GM21381 (cell line): Measurements from ENCODE around the gene ANKEF1.

Experiments
- ATAC-seq: cut with Tn5 transposase; IDR thresholded peaks from one replicate; pipeline ENCODE4 v1.9.1; 2021; ENCODE audit warnings: mild to moderate bottlenecking, moderate library complexity; ENCODE audit not compliant: unreplicated experiment

The ANKEF1 gene

DNA sequence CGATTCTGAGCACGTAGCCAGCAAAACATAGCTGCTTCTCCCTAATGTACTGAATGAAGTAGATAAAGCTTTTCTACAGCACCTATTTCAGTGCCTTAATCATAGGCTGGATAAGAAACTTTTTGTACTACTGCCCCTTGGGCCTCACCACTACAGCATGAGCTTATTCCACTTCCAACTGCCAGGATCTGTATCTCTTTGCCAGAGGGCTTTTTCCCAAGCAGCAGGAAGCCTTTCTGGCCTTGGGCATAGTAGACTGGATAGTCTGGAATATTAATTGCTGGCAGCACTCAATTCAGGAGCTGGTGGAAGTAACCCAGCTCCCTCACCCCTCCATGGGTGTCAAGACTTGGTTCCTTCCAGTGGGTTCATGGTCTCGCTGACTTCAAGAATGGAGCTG is 43.6 kb downstream of the ANKEF1 start:
- no peak for ATAC-seq

DNA sequence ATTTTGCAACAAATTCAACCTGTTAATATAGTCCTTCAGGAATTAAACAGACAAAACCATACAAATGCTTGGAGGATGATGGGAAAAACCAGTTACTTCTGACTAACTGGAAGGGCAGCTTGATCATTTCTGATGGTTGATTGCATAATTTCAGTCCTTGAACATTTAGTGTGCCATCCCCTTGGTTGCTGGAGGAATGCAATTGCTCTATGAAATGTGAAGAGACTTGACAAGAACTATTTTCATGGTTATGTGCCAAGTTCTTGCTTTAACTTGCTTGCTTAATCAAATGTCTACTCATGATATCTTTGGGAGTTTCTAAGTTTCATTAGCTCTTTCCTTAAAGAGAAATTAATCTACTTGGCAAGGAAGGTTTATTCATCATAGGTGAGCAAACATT is 45.2 kb downstream of the ANKEF1 start:
- no peak for ATAC-seq

- no peak for ATAC-seq
These were observed 45.8 kb downstream of the ANKEF1 start for GRCh38 chr20:10080574-10080973.

- ATAC-seq = no peak
These were observed 55.2 kb downstream of the ANKEF1 start for GRCh38 chr20:10089871-10090587.

DNA sequence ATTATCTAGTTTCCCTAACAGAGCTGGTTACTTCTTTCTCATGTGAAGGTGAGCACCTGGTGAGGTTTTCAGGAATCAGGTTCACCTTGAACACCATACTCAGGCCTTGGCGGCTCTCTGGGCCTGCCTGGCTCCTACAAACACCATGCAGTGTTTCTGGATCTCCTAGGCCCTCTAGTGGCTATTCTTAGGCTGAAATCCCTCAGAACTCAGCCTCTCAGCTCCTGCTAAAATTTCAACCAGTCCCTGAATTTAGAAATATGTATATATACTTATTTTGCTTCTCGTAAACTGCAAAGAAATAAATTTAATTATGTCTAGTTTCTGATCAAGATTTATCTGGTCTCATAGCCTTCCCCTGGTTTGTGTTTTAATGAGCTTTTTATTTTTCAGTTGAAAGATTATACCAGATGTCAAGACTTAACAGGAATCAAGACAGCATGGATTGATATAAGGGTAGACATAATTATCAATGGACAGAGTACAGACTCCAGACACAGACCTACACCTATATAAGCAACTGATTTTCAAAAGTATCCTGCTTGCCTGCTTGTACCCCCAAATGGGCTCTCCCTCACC is 55.9 kb downstream of the ANKEF1 start:
- ATAC-seq = peak; percentile 86

GRCh38 chr20:10093087-10093591 is 58.4 kb downstream of the ANKEF1 start:
- ATAC-seq = no peak

- no peak for ATAC-seq
These were observed 59.9 kb downstream of the ANKEF1 start for GRCh38 chr20:10094566-10095173.

DNA sequence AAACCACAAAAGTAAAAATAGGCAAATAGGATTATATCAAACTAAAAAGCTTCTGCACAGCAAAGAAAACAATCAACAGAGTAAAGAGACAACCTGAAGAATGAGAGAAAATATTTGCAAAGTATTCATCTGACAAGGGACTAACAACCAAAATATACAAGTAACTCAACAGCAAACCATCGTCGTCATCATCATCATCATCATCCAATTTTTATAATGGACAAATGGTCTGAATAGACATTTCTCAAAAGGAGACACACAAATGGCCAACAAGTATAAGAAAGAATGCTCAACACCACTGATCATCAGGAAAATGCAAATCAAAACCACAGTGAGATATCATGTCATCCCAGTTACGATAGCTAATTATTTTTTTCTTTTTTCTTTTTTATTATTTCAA is 62.0 kb downstream of the ANKEF1 start:
- ATAC-seq = no peak

DNA sequence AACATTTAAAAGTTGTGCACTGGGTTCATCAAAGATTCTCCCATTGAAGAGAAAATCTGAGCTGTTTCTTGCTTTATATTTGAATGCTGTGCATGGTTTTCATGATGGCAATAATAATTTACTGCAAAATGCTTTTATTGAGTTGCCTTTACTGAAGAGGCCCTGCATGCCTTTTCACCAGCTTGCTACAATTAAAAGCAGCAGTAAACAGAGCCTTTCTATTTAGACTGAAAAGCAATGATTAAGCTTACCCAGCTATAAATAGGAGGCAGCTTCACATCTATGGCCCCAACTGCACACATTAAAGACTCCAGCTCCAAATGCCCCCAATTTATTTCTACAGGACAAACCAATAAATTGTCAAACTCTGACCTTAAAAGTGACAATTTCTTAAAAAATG is 70.3 kb downstream of the ANKEF1 start:
- ATAC-seq = no peak
